Prostate gland (tissue), 2 donors: ENCODE results near the gene DGKZ. TPM values are rescaled to one million over a fixed set of nuclear protein-coding genes. Genes with fewer than 3 reads are reported as not detected.

Experiments
- DNase-seq: peaks from one replicate; pipeline ENCODE4 v3.0.0-alpha.2; 2019; ENCODE audit warnings: low spot score
- H3K27ac ChIP-seq, 2 donors: fragments of 200-600 bp; sonication (generic); 2 replicates each; pipeline ENCODE4 v1.5.1; 2017 to 2019
- H3K27me3 ChIP-seq: fragments of 200-600 bp; sonication (generic); replicated peaks from 2 replicates; pipeline ENCODE4 v1.5.1; 2019; ENCODE audit not compliant: insufficient read depth
- H3K36me3 ChIP-seq, 2 donors: fragments of 200-600 bp; sonication (generic); 1 replicate in 1 of 2; 2 replicates in 1 of 2; pipeline versions ENCODE4 v1.5.1 to v1.8.1; 2017 to 2019
- H3K4me1 ChIP-seq: fragments of 200-600 bp; sonication (generic); replicated peaks from 2 replicates; pipeline ENCODE4 v1.5.1; 2019
- H3K4me3 ChIP-seq, 2 donors: fragments of 200-600 bp; sonication (generic); 2 replicates each; pipeline ENCODE4 v1.5.1; 2017 to 2019
- H3K9me3 ChIP-seq: fragments of 200-600 bp; sonication (generic); 2 replicates; pipeline ENCODE4 v1.5.1; 2017
- POLR2A ChIP-seq: fragments of 450-650 bp; IDR thresholded peaks from one replicate; pipeline ENCODE4 v1.6.1; 2016; ENCODE audit warnings: antibody characterized with exemption, mild to moderate bottlenecking
- POLR2AphosphoS5 ChIP-seq: sonication (generic); formaldehyde crosslinking; IDR thresholded peaks from one replicate; pipeline ENCODE4 v1.6.1; 2017; ENCODE audit warnings: antibody characterized with exemption
- WGBS: methylation state at CpG from one replicate; pipeline ENCODE4 v1.1.5; 2018; 5-methylcytosine and 5-hydroxymethylcytosine counted together
- intact Hi-C: fragments of 100-400 bp; cut with DNase I; formaldehyde crosslinking; loops from one replicate; pipeline ENCODE4 v1.14.2; 2022
- total RNA-seq, 2 donors: library from RNA; depleted of rRNA; stranded (reverse); fragments of >200 nt; gene quantifications; one replicate each; pipeline ENCODE4 v1.1.0, GENCODE V29; 2016
- TF ChIP-seq, protein P1 (sequence below), 4 experiments: fragments of 200-600 bp in 2 of 4; fragments of 450-650 bp in 2 of 4; sonication (generic) in 2 of 4; IDR thresholded peaks; 1 replicate in 3 of 4; 2 replicates in 1 of 4; pipeline ENCODE4 v1.5.1; 2016 to 2019; ENCODE audit warnings: antibody characterized with exemption in 4 of 4, mild to moderate bottlenecking in 2 of 4, moderate library complexity in 2 of 4

The DGKZ gene
- total RNA-seq, 2 donors from 2014 or later: 53.6 to 95.0 TPM

- WGBS: 96% methylated on average over 3 of the region's 3 CpGs
- TF ChIP-seq POLR2AphosphoS5: no peak
- TF ChIP-seq, protein P1, sequence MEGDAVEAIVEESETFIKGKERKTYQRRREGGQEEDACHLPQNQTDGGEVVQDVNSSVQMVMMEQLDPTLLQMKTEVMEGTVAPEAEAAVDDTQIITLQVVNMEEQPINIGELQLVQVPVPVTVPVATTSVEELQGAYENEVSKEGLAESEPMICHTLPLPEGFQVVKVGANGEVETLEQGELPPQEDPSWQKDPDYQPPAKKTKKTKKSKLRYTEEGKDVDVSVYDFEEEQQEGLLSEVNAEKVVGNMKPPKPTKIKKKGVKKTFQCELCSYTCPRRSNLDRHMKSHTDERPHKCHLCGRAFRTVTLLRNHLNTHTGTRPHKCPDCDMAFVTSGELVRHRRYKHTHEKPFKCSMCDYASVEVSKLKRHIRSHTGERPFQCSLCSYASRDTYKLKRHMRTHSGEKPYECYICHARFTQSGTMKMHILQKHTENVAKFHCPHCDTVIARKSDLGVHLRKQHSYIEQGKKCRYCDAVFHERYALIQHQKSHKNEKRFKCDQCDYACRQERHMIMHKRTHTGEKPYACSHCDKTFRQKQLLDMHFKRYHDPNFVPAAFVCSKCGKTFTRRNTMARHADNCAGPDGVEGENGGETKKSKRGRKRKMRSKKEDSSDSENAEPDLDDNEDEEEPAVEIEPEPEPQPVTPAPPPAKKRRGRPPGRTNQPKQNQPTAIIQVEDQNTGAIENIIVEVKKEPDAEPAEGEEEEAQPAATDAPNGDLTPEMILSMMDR (IDR thresholded peaks at IDR 0.05): no peak
- TF ChIP-seq POLR2A: no peak
- H3K27ac ChIP-seq: no peak overlapping the region
Measured at GRCh38 chr11:46341454-46341853, 5.8 kb upstream of the DGKZ start.

DNA sequence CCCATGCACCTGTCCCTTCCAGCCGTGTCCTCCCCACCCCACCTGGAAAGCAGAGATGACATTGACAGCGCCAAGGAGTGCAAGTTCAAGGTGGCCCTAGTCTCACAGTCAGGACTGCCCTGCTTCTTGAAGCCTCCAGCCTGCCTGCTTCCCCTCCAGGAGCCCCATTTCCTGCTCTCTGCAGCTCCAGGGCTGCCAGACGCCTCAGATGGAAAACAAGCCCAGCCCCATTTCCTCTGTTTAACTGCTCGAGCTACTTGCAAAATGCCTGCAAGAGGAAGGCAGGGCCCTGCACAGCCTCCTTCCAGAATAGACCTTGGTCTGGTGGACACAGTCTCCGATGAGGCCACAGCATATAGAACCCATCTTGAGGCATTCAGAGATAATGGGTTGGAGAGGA lies 5.0 kb upstream of the DGKZ start:
- no peaks in the 10 kb centered on the region for H3K27me3 ChIP-seq
- H3K4me3 ChIP-seq: no peak overlapping the region
- TF ChIP-seq, protein P1 (IDR thresholded peaks at IDR 0.05): no peak
- TF ChIP-seq POLR2AphosphoS5 (no peak), POLR2A (no peak)
- 45% methylated on average over 5 of the region's 5 CpGs for WGBS
- H3K9me3 ChIP-seq: no peaks in the 10 kb centered on the region
- intact Hi-C loops: no loop called here
- no peak overlapping the region for H3K27ac ChIP-seq
- peaks cover 11% of the 10 kb centered on the region for H3K4me1 ChIP-seq
- DNase-seq: no peak
- no peaks in the 10 kb centered on the region for H3K36me3 ChIP-seq

More at GRCh38 chr11:46341454-46341853, 5.8 kb upstream of the DGKZ start:
- DNase-seq: no peak
- Histone ChIP-seq H3K36me3 (no peaks in the 10 kb centered on the region), H3K27me3 (no peaks in the 10 kb centered on the region), H3K4me1 (peaks cover 11% of the 10 kb centered on the region), H3K9me3 (no peaks in the 10 kb centered on the region), H3K4me3 (no peak overlapping the region)
- intact Hi-C loops: no loop called here

DNA sequence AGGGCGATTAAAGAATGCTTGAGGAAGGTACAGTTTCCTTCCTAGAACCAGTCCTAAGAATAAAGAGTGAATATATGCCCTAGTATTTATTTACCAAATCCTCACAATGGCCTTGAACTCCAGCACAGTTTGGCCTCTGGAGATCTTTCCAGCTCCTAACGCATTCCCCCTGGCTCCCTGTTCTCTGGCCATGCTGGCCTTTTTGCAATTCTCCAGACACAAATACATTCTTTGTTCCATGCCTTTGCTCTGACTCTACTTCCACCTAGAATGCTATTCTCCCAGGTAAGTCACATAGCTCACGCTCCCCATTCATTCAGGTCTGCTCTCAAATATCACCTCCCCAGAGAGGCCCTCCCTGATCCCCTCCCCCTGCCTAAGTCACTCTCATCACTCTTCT lies 3.7 kb upstream of the DGKZ start:
- no peak for DNase-seq
- Histone ChIP-seq H3K4me1 (peaks cover 10% of the 10 kb centered on the region), H3K9me3 (no peaks in the 10 kb centered on the region), H3K36me3 (no peaks in the 10 kb centered on the region), H3K27ac (no peak overlapping the region), H3K4me3 (no peak overlapping the region), H3K27me3 (no peaks in the 10 kb centered on the region)
- 79% methylated on average over 3 of the region's 3 CpGs for WGBS
- TF ChIP-seq POLR2AphosphoS5 (no peak), POLR2A (no peak)
- TF ChIP-seq, protein P1 (IDR thresholded peaks at IDR 0.05): no peak
- intact Hi-C loops: no loop called here

DNA sequence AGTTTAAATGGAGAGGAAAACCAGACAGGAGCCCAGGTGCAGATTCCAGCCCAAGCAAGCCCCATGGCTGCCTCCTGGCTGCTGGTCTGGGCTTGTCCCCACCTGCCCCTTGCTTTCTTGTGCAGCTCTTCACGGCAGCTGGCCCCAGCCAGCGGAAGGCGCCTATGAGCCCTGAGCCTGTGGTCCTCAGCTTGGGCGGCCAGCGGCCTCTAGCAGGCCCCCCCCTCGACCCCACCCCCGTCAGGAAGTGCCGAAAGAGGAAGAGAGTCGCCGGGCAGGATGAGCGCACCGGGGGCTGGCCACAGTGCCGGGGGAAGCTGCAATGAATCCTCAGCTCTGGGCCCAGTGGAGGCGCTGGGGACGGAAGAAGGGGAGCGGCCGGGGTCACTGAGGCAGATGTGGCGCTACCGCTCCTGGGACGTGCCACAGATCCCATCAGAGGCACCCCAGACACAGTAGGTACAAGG lies 2.1 kb upstream of the DGKZ start:
- peak; percentile 67 for DNase-seq
- H3K9me3 ChIP-seq: no peaks in the 10 kb centered on the region
- peak overlapping the region; percentile 44 to 49 for H3K27ac ChIP-seq

More for the DNA sequence above, 2.1 kb upstream of the DGKZ start:
- Histone ChIP-seq H3K4me3 (peak overlapping the region; percentile 8 to 23), H3K36me3 (no peaks in the 10 kb centered on the region), H3K27me3 (no peaks in the 10 kb centered on the region), H3K4me1 (no peaks in the 10 kb centered on the region)
- TF ChIP-seq, protein P1 (IDR thresholded peaks at IDR 0.05): peak in 2 of 4 experiments; percentile 3 to 42
- TF ChIP-seq POLR2A: peak; percentile 31
- peak; percentile 26 for TF ChIP-seq POLR2AphosphoS5
- intact Hi-C loops: no loop called here
- 18% methylated on average over 12 of the region's 20 CpGs for WGBS
